Activated CD8-positive, alpha-beta memory T cell treated with anti-CD3 and anti-CD28 coated beads, Interleukin-2, amount 50 U/mL, for 24 hours (primary cell): ENCODE measurements around the gene NHERF1.

Source experiments
- DNase-seq: peaks from one replicate; pipeline ENCODE4 v3.0.0-alpha.2; 2020; ENCODE audit errors: extremely low read depth

Gene NHERF1

DNA sequence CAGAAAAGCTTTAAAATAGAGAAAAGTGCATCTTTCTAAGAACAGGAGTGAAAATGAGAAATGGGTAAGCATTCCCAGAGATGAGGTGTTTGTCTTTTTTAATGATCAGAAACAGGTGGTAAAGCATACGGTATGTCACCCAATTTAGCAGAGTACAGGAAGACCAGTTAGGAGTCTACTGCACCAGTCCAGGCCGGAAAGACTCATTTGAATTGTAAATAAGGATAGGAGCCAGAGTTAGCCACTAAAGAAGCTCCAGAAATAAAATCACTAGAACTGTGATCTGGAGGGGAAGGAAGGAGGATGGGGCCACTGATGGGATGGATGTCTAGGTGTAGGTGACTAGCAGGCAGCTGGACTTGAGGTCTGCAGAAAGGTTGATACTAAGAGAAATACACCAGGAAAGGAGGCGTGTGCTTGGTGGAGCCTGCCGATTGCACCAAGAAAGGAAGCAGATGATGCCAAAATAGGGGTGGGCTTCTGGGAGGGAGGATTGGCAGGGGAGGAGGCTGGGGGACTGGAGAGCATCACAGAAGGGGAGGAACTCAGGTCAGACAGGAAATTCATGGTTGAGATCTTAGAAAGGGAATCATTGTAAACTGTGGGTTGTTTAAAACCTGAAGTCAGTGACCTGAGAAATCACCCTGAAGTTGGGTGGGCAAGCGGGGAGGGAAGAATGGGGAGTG lies 35.8 kb downstream of the NHERF1 start:
- no peak for DNase-seq

GRCh38 chr17:74785096-74785980 lies 36.9 kb downstream of the NHERF1 start:
- no peak for DNase-seq

DNA sequence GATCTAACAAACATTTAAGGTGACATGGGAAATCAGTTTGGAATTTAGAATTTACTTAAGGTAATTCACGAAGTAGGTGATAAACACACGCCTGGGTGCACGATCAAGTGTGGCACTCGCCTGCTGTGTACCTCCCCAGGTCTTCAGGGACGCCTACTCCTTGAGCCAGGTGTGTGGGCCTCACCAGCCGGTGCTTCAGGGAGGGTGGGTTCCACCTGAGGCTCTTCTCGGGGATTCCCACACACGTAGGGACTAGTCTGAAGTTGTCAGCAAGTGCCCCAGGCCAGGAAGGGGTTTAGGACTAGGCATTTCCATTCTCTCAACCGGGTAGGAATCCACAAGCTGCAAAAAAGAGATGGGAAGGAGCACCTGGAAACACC lies 37.5 kb downstream of the NHERF1 start:
- no peak for DNase-seq

DNA sequence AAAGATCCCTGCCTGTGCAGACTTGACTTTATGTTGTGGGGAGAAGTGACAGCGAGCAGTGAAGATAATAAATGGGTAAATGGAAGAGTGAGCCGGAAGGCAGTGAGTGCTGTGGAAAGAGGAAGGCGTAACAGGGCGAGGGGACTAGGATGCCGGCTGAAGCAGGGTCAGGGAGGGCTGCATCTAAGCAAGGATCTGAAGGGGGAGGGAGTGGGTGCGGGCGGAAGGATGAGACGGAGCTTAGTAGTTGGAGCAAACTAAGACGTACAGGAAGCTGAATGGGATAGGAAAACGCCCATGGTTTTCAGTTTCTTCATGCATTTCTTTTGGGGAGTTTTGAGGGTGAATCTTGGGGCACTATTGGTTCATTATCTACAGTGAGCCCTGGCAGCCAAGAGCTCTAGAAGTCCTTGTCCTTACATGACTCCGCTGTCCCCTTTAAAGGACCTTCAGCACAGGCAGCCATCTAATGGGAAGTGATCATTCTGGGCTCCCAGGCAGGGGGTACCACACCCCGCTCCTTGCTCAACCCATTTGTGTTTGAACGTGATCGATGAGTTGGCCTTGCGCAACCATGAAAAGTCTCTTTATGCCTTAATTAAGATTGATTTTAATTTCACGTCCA lies 38.1 kb downstream of the NHERF1 start:
- DNase-seq, result no peak

DNA sequence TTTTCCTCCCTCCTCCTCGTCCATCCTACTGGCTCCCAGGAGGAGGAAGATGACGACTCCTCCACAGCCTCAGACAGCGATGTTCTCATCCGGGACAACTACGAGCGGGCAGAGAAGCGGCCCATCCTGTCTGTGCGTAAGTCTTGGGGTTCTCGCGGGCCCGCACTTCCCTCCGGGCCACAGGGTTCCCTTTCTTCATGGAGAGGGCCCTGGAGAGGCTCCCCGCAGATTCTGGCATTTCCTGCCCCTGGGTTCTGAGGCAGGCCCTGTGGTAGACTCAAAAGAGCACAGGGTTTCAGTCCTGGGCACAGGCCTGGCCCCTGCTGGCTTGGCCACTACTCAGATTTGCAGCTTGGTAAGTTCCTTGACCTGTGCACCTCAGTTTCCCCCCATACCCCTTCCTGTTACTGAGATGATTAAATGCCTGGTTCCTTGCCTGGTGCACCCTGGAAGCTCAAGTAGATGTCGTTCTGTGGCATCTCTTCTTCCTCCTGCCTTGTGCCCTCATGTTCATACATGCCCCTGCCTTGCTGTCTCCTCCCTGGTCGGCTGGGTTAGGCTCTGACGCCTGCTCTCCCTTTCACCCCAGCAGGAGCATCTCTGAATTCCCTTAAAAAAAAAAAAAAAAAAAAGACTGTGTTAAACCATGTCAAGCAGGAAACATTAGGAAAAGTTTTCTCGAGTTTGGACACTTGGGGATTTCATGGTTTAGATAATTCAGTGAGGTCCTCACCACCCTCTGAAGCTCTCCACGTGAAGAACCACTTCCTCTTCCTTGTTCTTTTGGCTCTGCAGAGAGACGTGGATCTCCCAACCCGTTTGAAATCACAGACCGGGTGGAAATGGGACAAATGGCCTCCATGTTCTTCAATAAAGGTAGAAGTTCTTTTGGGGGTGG lies 42.0 kb downstream of the NHERF1 start:
- DNase-seq, result no peak

GRCh38 chr17:74792586-74793105 lies 44.2 kb downstream of the NHERF1 start:
- no peak for DNase-seq

DNA sequence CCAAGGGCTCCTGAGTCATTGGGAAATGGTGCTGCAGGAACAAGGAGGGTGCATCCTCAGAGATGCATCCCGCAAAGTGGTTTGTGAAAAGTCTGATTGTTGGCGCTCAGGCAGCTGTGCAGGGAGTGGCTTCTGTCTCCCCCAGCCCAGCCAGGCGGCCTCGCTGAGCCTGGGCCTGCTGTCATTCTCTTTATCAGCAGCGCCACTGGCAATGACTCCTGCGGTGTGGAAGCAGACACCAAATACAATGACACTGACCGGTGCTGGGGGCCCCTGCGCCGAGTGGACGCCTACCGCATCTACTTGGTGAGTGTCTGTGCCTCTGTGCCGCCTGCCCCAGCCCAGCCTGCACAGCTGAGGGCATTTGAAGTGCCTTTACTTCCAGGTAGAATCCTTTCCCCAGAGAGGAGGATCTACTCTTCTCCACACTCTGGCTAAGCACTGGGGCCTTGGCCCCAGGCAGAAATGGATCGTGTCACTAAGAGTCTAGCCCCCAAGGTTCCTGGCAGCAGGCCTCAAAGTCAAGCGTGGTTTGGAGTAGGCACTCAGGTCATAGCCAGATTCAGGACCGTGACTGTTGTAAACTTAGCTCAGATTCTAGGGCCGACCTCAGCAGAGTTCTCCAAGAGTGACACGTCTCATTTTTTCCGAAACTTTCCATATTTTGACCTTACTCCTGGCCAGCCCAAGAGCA lies 47.0 kb downstream of the NHERF1 start:
- DNase-seq, result no peak

DNA sequence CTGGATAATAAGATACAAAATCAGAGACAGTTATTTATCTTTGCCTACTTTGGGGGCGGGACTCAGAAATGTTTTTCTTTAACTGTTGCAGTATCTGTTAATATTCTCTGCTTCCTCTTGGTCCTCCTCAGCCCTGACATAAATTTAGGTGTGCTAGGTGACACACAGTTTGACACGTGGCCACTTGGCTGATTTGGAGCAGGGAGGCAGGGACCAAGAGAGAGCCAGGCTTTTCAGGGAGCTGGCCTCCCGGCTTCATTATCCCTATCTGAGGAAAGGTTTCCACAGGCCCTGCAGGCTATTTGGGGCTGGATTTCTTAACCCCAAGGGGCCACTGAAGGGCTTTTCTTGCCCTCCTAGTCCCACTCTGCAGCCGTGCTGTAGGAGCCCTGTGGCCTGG lies 47.8 kb downstream of the NHERF1 start:
- no peak for DNase-seq

DNA sequence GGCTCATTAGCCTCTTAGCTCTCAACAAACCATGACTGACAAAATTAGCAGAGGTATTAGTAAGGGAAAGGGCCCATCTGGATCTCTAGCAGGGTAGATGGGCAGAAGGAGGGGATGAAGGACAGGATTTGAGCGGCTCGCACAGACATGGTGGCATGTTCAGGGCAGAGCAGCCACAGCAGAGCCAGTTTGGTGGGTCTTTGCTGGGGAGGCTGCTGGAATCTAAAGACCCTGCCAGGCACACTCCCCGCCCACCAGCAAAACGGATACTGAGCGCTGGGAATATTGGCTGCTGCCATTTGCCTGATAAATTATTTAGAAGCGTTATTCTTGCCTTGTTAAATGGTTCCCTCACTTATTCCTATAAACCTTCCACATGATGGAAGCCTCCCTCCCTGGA lies 48.4 kb downstream of the NHERF1 start:
- DNase-seq, result no peak

DNA sequence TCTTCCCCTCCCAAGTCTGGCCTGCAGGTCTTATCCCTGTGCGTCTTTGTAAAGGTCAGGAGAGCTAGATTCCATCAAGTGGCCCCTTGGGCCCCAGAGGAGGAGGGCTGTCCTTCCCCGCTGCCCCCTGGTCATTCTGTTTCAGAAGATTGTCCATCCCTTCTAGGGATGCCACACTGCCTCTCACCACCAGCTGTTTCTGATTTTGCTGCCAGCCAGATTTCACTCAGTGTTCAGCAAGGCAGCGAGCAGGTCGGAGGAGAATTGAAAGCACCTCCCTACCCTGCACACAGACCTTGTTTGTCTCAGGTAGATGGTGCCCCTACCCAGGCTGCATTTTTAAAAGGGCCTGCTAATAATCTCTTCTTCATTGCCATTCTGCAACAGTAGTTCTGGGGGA lies 49.4 kb downstream of the NHERF1 start:
- no peak for DNase-seq

- no peak for DNase-seq
Observed at GRCh38 chr17:74798239-74798707, 49.8 kb downstream of the NHERF1 start.

DNA sequence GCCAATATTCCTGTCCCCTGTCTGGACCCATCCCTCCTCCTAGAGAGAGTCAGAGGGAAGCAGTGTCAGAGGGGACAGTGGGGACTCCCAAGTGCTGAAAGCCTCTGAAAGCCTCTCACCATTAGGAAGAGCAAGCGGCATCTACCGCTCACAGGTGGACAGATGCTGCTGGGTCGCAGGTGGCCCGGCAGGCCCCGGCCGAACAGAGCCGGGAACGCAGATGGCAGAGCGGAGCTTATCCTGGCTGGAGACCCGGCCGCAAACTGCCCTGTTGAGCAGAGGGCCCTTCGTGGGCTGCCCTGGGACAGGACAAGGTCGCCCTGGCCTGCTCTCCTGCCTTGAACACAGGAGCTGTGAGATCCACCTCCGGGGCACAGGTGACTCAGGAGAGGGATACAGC lies 50.7 kb downstream of the NHERF1 start:
- no peak for DNase-seq

DNA sequence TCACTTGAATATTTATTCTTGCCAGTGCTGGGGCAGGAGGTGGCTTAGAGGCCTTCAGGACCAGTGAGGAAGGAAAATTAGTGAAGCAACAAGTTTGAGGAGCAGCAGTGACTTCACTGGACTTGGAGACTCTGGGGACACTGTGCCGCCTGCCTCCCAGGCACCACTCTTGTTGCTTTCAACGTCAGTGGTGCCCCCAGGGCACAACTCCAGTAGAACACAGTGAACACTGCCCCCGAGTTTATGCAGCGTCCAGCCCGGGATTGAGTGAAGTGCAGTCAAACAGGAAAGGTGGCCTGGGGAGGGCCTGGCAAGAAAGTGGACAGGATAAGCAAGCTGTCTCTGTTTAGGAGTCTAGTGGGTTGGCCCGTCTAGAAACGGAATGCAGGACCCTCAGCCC lies 52.1 kb downstream of the NHERF1 start:
- DNase-seq, result no peak

GRCh38 chr17:74801896-74802295 lies 53.5 kb downstream of the NHERF1 start:
- DNase-seq, result no peak

- no peak for DNase-seq
Observed at GRCh38 chr17:74803388-74803930, 55.0 kb downstream of the NHERF1 start.

- DNase-seq, result no peak
Observed at GRCh38 chr17:74803971-74804370, 55.5 kb downstream of the NHERF1 start.

DNA sequence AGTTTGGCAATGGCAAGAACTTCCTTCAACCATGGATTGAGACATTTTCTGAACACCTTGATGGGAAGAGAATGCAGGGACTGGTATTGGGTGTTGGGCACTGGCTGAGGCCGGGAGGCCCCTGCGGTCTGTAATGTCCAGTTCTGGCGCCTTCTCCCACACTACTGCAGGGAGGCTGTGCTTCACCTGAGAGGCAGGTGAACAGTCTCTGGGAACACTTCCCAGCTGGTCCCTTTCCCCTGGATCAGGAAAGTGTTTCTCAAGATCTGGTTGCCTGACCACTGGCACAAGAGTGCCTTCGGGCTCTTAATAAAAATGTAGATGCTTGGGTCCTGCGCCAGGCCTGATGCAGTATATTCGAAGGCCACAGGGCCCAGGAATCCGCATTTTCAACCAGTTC lies 56.3 kb downstream of the NHERF1 start:
- no peak for DNase-seq

GRCh38 chr17:74805591-74805991 lies 57.2 kb downstream of the NHERF1 start:
- no peak for DNase-seq

- DNase-seq, result no peak
Observed at GRCh38 chr17:74806334-74806733, 57.9 kb downstream of the NHERF1 start.

GRCh38 chr17:74807441-74807840 lies 59.0 kb downstream of the NHERF1 start:
- no peak for DNase-seq

- DNase-seq, result no peak
Observed at GRCh38 chr17:74807925-74808324, 59.5 kb downstream of the NHERF1 start.
